RWPE2 (cell line): ENCODE measurements around the gene CEP72.

Experiments used
- ATAC-seq: fragments of 200-7000 bp; cut with Tn5 transposase; 3 replicates; pipeline ENCODE4 v1.9.1; 2021; ENCODE audit warnings: low read depth
- DNase-seq: peaks from one replicate; pipeline ENCODE4 v3.0.0-alpha.2; 2020; ENCODE audit warnings: low spot score
- H3K27ac ChIP-seq: fragments of 450-650 bp; 2 replicates; pipeline ENCODE4 v1.5.1; 2017; ENCODE audit warnings: mild to moderate bottlenecking; ENCODE audit not compliant: poor library complexity, severe bottlenecking
- H3K27me3 ChIP-seq: fragments of 250-450 bp; sonication (Bioruptor Pico); 2 replicates; pipeline ENCODE4 v1.5.1; 2021; ENCODE audit warnings: mild to moderate bottlenecking, moderate library complexity; ENCODE audit not compliant: insufficient read depth, poor library complexity, severe bottlenecking
- H3K36me3 ChIP-seq: fragments of 250-450 bp; sonication (Bioruptor Pico); 2 replicates; pipeline ENCODE4 v1.5.1; 2020; ENCODE audit warnings: low read depth, mild to moderate bottlenecking, moderate library complexity
- H3K4me1 ChIP-seq: fragments of 250-450 bp; sonication (Bioruptor Pico); 2 replicates; pipeline ENCODE4 v1.5.1; 2021; ENCODE audit warnings: mild to moderate bottlenecking, moderate library complexity; ENCODE audit not compliant: insufficient read depth, poor library complexity, severe bottlenecking
- H3K4me3 ChIP-seq: fragments of 250-450 bp; sonication (Bioruptor Pico); 2 replicates; pipeline ENCODE4 v1.5.1; 2021; ENCODE audit warnings: mild to moderate bottlenecking, moderate library complexity; ENCODE audit not compliant: severe bottlenecking
- H3K9me3 ChIP-seq: fragments of 250-450 bp; sonication (Bioruptor Pico); 2 replicates; pipeline ENCODE4 v1.5.1; 2021; ENCODE audit warnings: mild to moderate bottlenecking, moderate library complexity; ENCODE audit not compliant: severe bottlenecking
- TF ChIP-seq, protein P1 (sequence below): fragments of 450-650 bp; IDR thresholded peaks from one replicate; pipeline ENCODE4 v1.5.1; 2017; ENCODE audit warnings: mild to moderate bottlenecking, moderate library complexity; ENCODE audit not compliant: poor library complexity, severe bottlenecking

CEP72 gene

DNA sequence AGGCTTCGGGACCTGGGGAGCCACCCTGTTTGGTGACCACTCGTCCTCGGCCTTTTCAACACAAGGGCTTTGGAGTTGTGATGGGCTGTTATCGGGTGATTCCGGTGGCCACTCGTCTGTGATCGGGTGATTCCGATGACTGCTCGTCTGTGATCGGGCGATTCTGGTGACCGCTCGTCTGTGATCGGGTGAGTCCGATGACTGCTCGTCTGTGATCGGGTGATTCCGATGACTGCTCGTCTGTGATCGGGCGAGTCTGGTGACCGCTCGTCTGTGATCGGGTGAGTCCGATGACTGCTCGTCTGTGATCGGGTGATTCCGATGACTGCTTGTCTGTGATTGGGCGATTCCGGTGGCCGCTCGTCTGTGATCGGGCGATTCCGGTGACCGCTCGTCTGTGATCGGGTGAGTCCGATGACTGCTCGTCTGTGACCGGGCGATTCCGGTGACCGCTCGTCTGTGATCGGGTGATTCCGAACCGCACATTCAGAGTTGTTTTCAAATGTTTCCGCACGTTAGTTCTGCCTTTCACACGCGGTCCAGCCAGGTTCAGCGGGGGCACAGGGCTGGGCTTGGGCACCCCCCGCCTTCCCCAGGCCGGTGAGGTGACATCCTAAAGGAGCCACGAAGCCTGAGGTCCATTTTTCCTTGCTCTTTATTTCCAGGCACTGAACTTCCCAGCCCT is 50.8 kb downstream of the CEP72 start:
- Histone ChIP-seq H3K36me3 (peaks cover 48% of the 10 kb centered on the region), H3K27me3 (no peaks in the 10 kb centered on the region), H3K9me3 (no peaks in the 10 kb centered on the region), H3K4me1 (no peaks in the 10 kb centered on the region), H3K27ac (no peak overlapping the region), H3K4me3 (no peak overlapping the region)
- DNase-seq (no peak), ATAC-seq (no peak)
- TF ChIP-seq, protein P1, sequence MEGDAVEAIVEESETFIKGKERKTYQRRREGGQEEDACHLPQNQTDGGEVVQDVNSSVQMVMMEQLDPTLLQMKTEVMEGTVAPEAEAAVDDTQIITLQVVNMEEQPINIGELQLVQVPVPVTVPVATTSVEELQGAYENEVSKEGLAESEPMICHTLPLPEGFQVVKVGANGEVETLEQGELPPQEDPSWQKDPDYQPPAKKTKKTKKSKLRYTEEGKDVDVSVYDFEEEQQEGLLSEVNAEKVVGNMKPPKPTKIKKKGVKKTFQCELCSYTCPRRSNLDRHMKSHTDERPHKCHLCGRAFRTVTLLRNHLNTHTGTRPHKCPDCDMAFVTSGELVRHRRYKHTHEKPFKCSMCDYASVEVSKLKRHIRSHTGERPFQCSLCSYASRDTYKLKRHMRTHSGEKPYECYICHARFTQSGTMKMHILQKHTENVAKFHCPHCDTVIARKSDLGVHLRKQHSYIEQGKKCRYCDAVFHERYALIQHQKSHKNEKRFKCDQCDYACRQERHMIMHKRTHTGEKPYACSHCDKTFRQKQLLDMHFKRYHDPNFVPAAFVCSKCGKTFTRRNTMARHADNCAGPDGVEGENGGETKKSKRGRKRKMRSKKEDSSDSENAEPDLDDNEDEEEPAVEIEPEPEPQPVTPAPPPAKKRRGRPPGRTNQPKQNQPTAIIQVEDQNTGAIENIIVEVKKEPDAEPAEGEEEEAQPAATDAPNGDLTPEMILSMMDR, result no peak

DNA sequence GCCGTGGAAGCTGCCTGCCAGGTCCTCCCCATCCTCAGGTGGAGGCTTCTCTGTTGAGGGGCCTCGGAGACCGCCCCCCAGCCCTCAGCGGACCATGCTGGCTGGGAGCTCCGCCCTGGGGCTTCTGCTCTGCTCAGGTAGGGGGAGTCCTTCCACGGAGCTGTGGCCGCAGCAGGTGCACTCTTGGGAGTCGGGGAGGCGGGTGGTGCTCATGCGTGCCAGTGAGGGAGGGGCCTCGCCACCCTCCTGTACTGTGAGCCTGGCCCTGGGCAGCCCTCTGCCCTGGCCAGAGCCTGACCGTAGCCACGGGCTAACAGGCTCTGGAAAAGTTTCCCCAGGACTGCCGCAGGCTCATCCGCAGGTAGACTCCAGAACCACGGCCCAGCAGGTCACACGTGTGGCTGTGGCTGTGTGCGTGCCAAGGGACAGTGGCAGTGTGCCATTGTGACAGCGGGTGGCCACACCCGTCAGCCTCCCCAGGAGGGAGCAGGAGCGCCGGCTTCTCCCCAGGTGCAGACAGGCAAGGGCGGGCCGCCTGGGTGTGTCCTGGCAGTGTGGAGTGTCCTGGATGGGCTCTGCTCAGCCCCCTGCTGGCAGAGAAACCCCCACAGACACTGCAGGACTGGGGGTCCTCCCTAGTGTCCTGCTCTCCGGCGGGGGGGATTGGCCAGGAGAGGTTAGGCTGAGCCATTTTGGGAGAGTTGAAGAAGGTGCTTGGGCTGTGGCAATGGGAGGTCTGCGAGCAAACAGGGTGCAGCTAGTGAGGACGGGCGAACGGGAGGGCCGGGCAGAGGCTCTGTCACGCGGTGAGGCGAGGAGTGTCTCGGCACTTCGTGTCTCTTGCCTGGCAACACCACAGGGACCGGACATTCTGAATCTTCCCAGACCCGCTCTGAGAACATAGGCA is 51.5 kb downstream of the CEP72 start:
- no peaks in the 10 kb centered on the region for H3K9me3 ChIP-seq
- peaks cover 42% of the 10 kb centered on the region for H3K36me3 ChIP-seq
- H3K4me3 ChIP-seq, result no peak overlapping the region
- H3K4me1 ChIP-seq, result no peaks in the 10 kb centered on the region
- 0 out of 3 replicates have a peak, but pooled peaks have one; percentile 11 for ATAC-seq
- no peak overlapping the region for H3K27ac ChIP-seq
- no peaks in the 10 kb centered on the region for H3K27me3 ChIP-seq
- peak; percentile 71 for DNase-seq
- TF ChIP-seq, protein P1, result no peak

DNA sequence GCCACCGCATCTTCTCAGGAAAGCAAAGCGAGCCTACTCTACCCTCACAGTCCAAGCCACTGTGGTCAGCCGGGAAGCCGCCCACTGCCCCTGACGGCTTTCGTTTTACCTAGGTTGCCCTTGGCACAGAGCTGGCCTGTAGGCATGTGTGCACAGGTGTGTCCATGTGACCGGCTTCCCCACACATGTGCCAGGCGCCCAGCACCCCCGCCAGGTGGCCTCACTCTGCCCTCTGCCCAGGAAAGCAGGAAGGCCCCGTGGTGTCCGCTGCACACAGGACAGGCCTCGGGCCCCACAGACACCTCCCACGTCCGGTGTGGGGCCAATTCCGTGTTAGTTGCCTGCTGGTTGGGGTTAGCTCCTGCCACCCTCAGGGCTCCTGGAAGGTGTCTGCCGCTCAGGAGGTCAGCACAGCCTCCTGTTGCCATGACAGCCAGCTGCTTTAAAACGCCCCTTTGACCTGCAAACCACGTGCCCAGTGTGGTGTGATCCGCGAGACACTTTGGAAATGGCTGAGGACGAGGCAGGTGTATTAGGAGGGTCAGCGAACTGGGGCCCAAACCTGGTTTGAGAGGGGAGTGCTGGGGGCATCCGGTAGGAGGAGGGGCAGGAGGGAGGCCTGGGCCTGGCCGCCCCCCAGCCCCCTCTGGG is 52.3 kb downstream of the CEP72 start:
- Histone ChIP-seq H3K27ac (no peak overlapping the region), H3K27me3 (no peaks in the 10 kb centered on the region), H3K4me1 (no peaks in the 10 kb centered on the region), H3K4me3 (no peak overlapping the region), H3K9me3 (no peaks in the 10 kb centered on the region), H3K36me3 (peaks cover 34% of the 10 kb centered on the region)
- TF ChIP-seq, protein P1, result no peak
- DNase-seq, result no peak
- ATAC-seq, result no peak

DNA sequence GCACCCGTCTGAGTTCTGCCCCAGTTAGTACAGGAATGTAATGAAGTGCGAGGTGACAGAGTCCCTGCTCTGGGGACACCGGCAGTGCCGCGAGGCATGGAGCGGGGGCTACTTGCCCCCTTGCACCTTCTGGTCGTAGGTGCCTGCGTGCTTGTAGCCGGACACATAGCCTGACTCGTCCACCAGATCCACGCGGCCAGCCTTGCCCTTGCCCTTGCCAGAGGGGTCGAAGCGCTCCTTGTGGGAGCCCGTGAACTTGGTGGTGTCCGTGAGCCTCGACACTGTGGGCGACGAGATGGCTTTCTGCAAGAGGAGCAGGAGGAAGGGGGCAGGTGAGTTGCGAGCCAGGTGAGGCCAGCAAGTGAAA is 52.8 kb downstream of the CEP72 start:
- peaks cover 29% of the 10 kb centered on the region for H3K36me3 ChIP-seq
- no peak for ATAC-seq
- H3K9me3 ChIP-seq, result no peaks in the 10 kb centered on the region
- TF ChIP-seq, protein P1, result no peak
- peak; percentile 76 for DNase-seq
- H3K4me3 ChIP-seq, result no peak overlapping the region
- no peaks in the 10 kb centered on the region for H3K4me1 ChIP-seq
- no peak overlapping the region for H3K27ac ChIP-seq
- no peaks in the 10 kb centered on the region for H3K27me3 ChIP-seq
